SU-DHL-6 (cell line): ENCODE data around the gene CORO1A.

Experiments
- CTCF ChIP-seq: fragments of 200-600 bp; sonication (generic); IDR thresholded peaks from one replicate; pipeline ENCODE4 v1.5.1; 2017; ENCODE audit warnings: antibody characterized with exemption, mild to moderate bottlenecking, low read length, moderate library complexity; ENCODE audit not compliant: insufficient read depth, poor library complexity, severe bottlenecking
- EZH2phosphoT487 ChIP-seq: fragments of 200-600 bp; sonication (generic), shearing (Covaris generic); conservative IDR thresholded peaks from 2 replicates; pipeline ENCODE4 v1.6.1; 2018; ENCODE audit warnings: mild to moderate bottlenecking, antibody characterized with exemption, low read length, moderate library complexity, mixed read lengths

- TF ChIP-seq CTCF (no peak), EZH2phosphoT487 (no peak)
These were observed 2.7 kb upstream of the CORO1A start for GRCh38 chr16:30180741-30181140.
